GM12878 (cell line): Measurements from ENCODE around the gene DSG1. TPM values are rescaled to one million over a fixed set of nuclear protein-coding genes. Genes with fewer than 3 reads are reported as not detected.

Source experiments
- ATAC-seq: fragments of 200-7000 bp; cut with Tn5 transposase; 3 replicates; pipeline ENCODE4 v1.9.1; 2020; ENCODE audit warnings: mild to moderate bottlenecking, moderate library complexity
- BruUV-seq: library from RNA; stranded (reverse); fragments of 400-500 nt; replicated peaks from 2 replicates; lab custom pipeline; 2021; lab: Mats Ljungman, UMichigan
- CTCF ChIA-PET: fragments of 300-600 bp; sonication (Branson Sonifier 250); formaldehyde crosslinking; extraction: SDS; loops from one replicate; lab custom pipeline; 2021; ENCODE audit warnings: inconsistent platforms; lab: Yijun Ruan, JAX
- POLR2A ChIA-PET: fragments of 350-600 bp; formaldehyde crosslinking; extraction: SDS; loops from one replicate; lab custom pipeline; 2021; ENCODE audit warnings: inconsistent platforms; lab: Charles Lee
- RAD21 ChIA-PET: fragments of 300-600 bp; sonication (Branson Sonifier 250); formaldehyde crosslinking; loops from one replicate; lab custom pipeline; 2023; ENCODE audit warnings: antibody characterized with exemption; ENCODE audit not compliant: unreplicated experiment; lab: Charles Lee
- SMC1A ChIA-PET: fragments of 300-600 bp; sonication (Branson Sonifier 250); formaldehyde crosslinking; loops from one replicate; lab custom pipeline; 2023; ENCODE audit not compliant: unreplicated experiment, uncharacterized antibody; lab: Charles Lee
- DNase-seq: peaks from one replicate; pipeline ENCODE4 v3.0.0-alpha.2; 2011; ENCODE audit warnings: low read depth, low spot score
- FAIRE-seq: peaks from 3 replicates; lab custom pipeline; 2011; peaks lifted over from hg19 to GRCh38; lab: Jason Lieb, UNC
- H2AFZ ChIP-seq: 2 replicates; pipeline ENCODE4 v1.6.0; 2011; ENCODE audit warnings: low read depth, low read length, control low read depth; ENCODE audit not compliant: control insufficient read depth
- H3K27ac ChIP-seq: 2 replicates; pipeline ENCODE4 v1.5.1; 2011; ENCODE audit warnings: control low read depth; ENCODE audit not compliant: control insufficient read depth, insufficient read depth
- H3K27me3 ChIP-seq, 2 experiments: replicated peaks in 1 of 2; 2 replicates each; pipeline versions ENCODE4 v1.6.0 to v1.6.1; 2011; ENCODE audit warnings: low read length in 1 of 2; ENCODE audit not compliant: control insufficient read depth in 2 of 2, insufficient read depth in 2 of 2
- H3K36me3 ChIP-seq, 2 experiments: 2 replicates each; pipeline ENCODE4 v1.5.1; 2011; ENCODE audit warnings: low read length in 1 of 2; ENCODE audit not compliant: control insufficient read depth in 2 of 2, insufficient read depth in 2 of 2
- H3K4me1 ChIP-seq: 2 replicates; pipeline ENCODE4 v1.6.1; 2011; ENCODE audit warnings: mild to moderate bottlenecking, low read length, moderate library complexity, mixed read lengths; ENCODE audit not compliant: control insufficient read depth, insufficient read depth
- H3K4me2 ChIP-seq: 2 replicates; pipeline ENCODE4 v1.6.0; 2011; ENCODE audit warnings: control low read depth; ENCODE audit not compliant: control insufficient read depth, insufficient read depth
- H3K4me3 ChIP-seq: fragments of 200-600 bp; sonication (generic); 2 replicates; pipeline ENCODE4 v1.5.1; 2016
- H3K79me2 ChIP-seq: 2 replicates; pipeline ENCODE4 v1.6.0; 2011; ENCODE audit warnings: low read length; ENCODE audit not compliant: control insufficient read depth, insufficient read depth
- H3K9ac ChIP-seq: 2 replicates; pipeline ENCODE4 v1.8.0; 2011; ENCODE audit warnings: low read length, control low read depth, mixed read lengths; ENCODE audit not compliant: control insufficient read depth, insufficient read depth
- H3K9me3 ChIP-seq: replicated peaks from 3 replicates; pipeline ENCODE4 v1.5.1; 2011; ENCODE audit warnings: mild to moderate bottlenecking, low read length; ENCODE audit not compliant: control insufficient read depth, insufficient read depth
- H4K20me1 ChIP-seq: 2 replicates; pipeline ENCODE4 v1.6.0; 2011; ENCODE audit not compliant: control insufficient read depth, insufficient read depth
- BACH1 ChIP-seq: fragments of 450-650 bp; IDR thresholded peaks from 2 replicates; pipeline ENCODE4 v1.6.1; 2017; ENCODE audit warnings: mild to moderate bottlenecking, borderline replicate concordance
- BCL11A ChIP-seq: IDR thresholded peaks from 2 replicates; pipeline ENCODE4 v1.6.1; 2011; ENCODE audit warnings: low read depth, low read length
- BRCA1 ChIP-seq: IDR thresholded peaks from 2 replicates; pipeline ENCODE4 v1.6.1; 2011; ENCODE audit warnings: low read depth, low read length, improper control_type of control experiment
- CBX5 ChIP-seq: sonication (generic); IDR thresholded peaks from 2 replicates; pipeline ENCODE4 v1.6.1; 2016; ENCODE audit warnings: low read depth, moderate library complexity, mild to moderate bottlenecking, inconsistent platforms
- CTCF ChIP-seq, 3 experiments: IDR thresholded peaks in 2 of 3; conservative IDR thresholded peaks in 1 of 3; 2 replicates each; pipeline ENCODE4 v1.5.1; 2011; ENCODE audit warnings: low read depth in 3 of 3, low read length in 3 of 3, mild to moderate bottlenecking in 3 of 3, control low read depth in 2 of 3, moderate library complexity in 2 of 3, inconsistent platforms in 1 of 3, mixed read lengths in 1 of 3; ENCODE audit not compliant: control insufficient read depth in 2 of 3, insufficient read depth in 1 of 3; ENCODE audit errors: extremely low read depth in 1 of 3
- EZH2 ChIP-seq: IDR thresholded peaks from 2 replicates; pipeline ENCODE4 v1.6.1; 2012; ENCODE audit warnings: low read depth, mild to moderate bottlenecking, control low read depth, inconsistent platforms, low read length, borderline replicate concordance; ENCODE audit not compliant: control insufficient read depth
- HDAC6 ChIP-seq: fragments of 200-600 bp; sonication (generic); IDR thresholded peaks from one replicate; pipeline ENCODE4 v1.8.0; 2017; ENCODE audit warnings: antibody characterized with exemption; ENCODE audit not compliant: unreplicated experiment
- KDM1A ChIP-seq: fragments of 200-600 bp; sonication (generic); IDR thresholded peaks from 2 replicates; pipeline ENCODE4 v1.6.1; 2016; ENCODE audit warnings: borderline replicate concordance
- MTA2 ChIP-seq: fragments of 450-650 bp; IDR thresholded peaks from 2 replicates; pipeline ENCODE4 v1.6.1; 2016; ENCODE audit warnings: low read depth, mild to moderate bottlenecking, moderate library complexity
- NKRF ChIP-seq: fragments of 450-650 bp; conservative IDR thresholded peaks from 2 replicates; pipeline ENCODE4 v1.6.1; 2017; ENCODE audit warnings: mild to moderate bottlenecking, moderate library complexity
- NR2F1 ChIP-seq: fragments of 450-650 bp; conservative IDR thresholded peaks from 2 replicates; pipeline ENCODE4 v1.6.1; 2017; ENCODE audit warnings: mild to moderate bottlenecking
- RUNX3 ChIP-seq: IDR thresholded peaks from 2 replicates; pipeline ENCODE4 v1.6.1; 2012; ENCODE audit warnings: low read length, inconsistent platforms
- SP1 ChIP-seq: IDR thresholded peaks from one replicate; pipeline ENCODE4 v1.6.1; 2011; ENCODE audit warnings: low read depth, low read length
- ZBTB33 ChIP-seq: fragments of 450-650 bp; IDR thresholded peaks from 2 replicates; pipeline ENCODE4 v1.6.1; 2017; ENCODE audit warnings: mild to moderate bottlenecking
- ZBTB4 ChIP-seq: fragments of 450-650 bp; formaldehyde crosslinking; IDR thresholded peaks from 2 replicates; pipeline ENCODE4 v1.4.0; 2022; ENCODE audit warnings: mild to moderate bottlenecking, moderate library complexity
- ZZZ3 ChIP-seq: IDR thresholded peaks from 2 replicates; pipeline ENCODE4 v1.6.1; 2011; ENCODE audit warnings: low read depth; ENCODE audit not compliant: control insufficient read depth, insufficient read length
- in situ Hi-C: fragments of 300-500 bp; cut with MboI; formaldehyde crosslinking; loops from 9 replicates; pipeline ENCODE4 v1.14.3; 2018; ENCODE audit warnings: mixed read lengths
- intact Hi-C: fragments of 100-400 bp; cut with micrococcal nuclease; formaldehyde crosslinking; loops from one replicate; pipeline ENCODE4 v1.14.2; 2022; ENCODE audit not compliant: unreplicated experiment
- polyA plus RNA-seq, 11 experiments: library from polyadenylated mRNA; depleted of rRNA in 4 of 11; unstranded in 6 of 11; stranded (reverse) in 5 of 11; fragments of >200 nt; fragmentation: Nextera tagmentation in 4 of 11; fragmentation: Illumina TruSeq in 1 of 11; extraction: Ambion mirVana in 4 of 11; extraction: Trizol in 1 of 11; gene quantifications; 1 replicate in 1 of 11; 2 replicates in 10 of 11; pipeline versions ENCODE4 v1.2.1 to v1.2.3, GENCODE V29; 2011 to 2016; ENCODE audit warnings: inconsistent platforms in 2 of 11, missing spikeins in 2 of 11, low read depth in 1 of 11
- total RNA-seq, 4 experiments: library from RNA; depleted of rRNA in 3 of 4; stranded (reverse); fragments of >200 nt in 3 of 4; fragmentation: Illumina TruSeq in 1 of 4; extraction: Trizol in 1 of 4; gene quantifications; 2 replicates each; pipeline versions ENCODE4 v1.2.1 to v1.2.3, GENCODE V29; 2013 to 2021

The DSG1 gene
- total and polyA plus RNA-seq, 10 of the 15 experiments (the other 5 are each of a cell fraction or from before 2014, with no cell fraction given): 0.10 to 5.0 (median 2.6) TPM

DNA sequence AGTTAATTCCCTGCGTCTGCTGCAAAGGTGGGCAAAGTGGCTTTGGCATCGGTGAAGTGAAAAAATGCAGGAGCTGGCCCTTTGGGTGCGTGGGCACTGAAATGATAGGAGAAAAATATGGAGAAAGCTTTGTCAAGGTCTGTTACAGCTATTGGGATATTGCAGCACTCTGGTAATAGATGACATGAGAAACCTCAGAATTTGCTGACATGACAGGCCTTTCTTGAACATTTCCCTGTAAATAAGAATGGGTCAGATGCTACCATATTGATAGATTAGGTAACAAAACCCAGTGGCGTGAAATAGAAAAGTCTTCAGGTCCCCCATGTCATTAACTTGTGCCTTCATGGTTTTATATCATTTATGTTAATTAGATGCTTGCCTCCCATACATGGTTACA, 46.2 kb downstream of the DSG1 start (continued):
- TF ChIP-seq BACH1 (no peak), NKRF (no peak), SP1 (no peak)

GRCh38 chr18:31369478-31369877, 51.5 kb downstream of the DSG1 start:
- Histone ChIP-seq H4K20me1 (no peaks in the 10 kb centered on the region), H3K9ac (no peak overlapping the region), H2AFZ (no peak overlapping the region), H3K4me1 (no peaks in the 10 kb centered on the region), H3K79me2 (no peaks in the 10 kb centered on the region), H3K4me3 (no peak overlapping the region), H3K27ac (no peak overlapping the region), H3K4me2 (no peak overlapping the region), H3K27me3 (no peaks in the 10 kb centered on the region), H3K36me3 (no peaks in the 10 kb centered on the region), H3K9me3 (no peaks in the 10 kb centered on the region)
- in situ Hi-C loops (no loop called here), intact Hi-C loops (no loop called here)
- ChIA-PET SMC1A (no interaction called here), RAD21 (no interaction called here), CTCF (no interaction called here), POLR2A (no interaction called here)
- DNase-seq: no peak
- no peak for ATAC-seq
- BruUV-seq: no TSS peak
- FAIRE-seq: no peak
- TF ChIP-seq ZZZ3 (no peak), ZBTB33 (no peak), MTA2 (no peak), CBX5 (no peak), KDM1A (no peak), EZH2 (no peak), BCL11A (no peak), ZBTB4 (CRISPR knock-in tag) (no peak), CTCF (IDR thresholded peaks at IDR 0.05 in 2 of 3, conservative IDR thresholded peaks at IDR 0.05 in 1 of 3; ENCODE audit: control insufficient read depth in 2 of 3, extremely low read depth in 1 of 3, insufficient read depth in 1 of 3, low read depth in 3 of 3, low read length in 3 of 3) (no peak), HDAC6 (no peak), BRCA1 (no peak), RUNX3 (no peak), NR2F1 (no peak)
